ENCODE data around the gene TPP1.

Gene TPP1

GRCh38 chr11:6642957-6643356 is 23.7 kb upstream of the TPP1 start:
- H3K4me3 ChIP-seq (ENCODE audit: low read length) = no peak overlapping the region
- H3K36me3 ChIP-seq (ENCODE audit: control insufficient read depth, insufficient read depth, low read length) = no peaks in the 10 kb centered on the region
- no peaks in the 10 kb centered on the region for H3K27me3 ChIP-seq (ENCODE audit: control insufficient read depth, insufficient read depth, low read length)
- no peak overlapping the region for H3K9ac ChIP-seq (ENCODE audit: low read length)
- peaks cover 19% of the 10 kb centered on the region for H3K4me1 ChIP-seq (ENCODE audit: control insufficient read depth, insufficient read depth, low read length)
- H3K9me3 ChIP-seq (ENCODE audit: control insufficient read depth, low read length) = no peaks in the 10 kb centered on the region

GRCh38 chr11:6640985-6641701 is 21.9 kb upstream of the TPP1 start:
- no peaks in the 10 kb centered on the region for H3K9me3 ChIP-seq (ENCODE audit: control insufficient read depth, low read length)

GRCh38 chr11:6640036-6640984 is 21.1 kb upstream of the TPP1 start:
- no peaks in the 10 kb centered on the region for H3K36me3 ChIP-seq (ENCODE audit: control insufficient read depth, insufficient read depth, low read length)
- H3K9ac ChIP-seq (ENCODE audit: low read length) = no peak overlapping the region
- H3K27me3 ChIP-seq (ENCODE audit: control insufficient read depth, insufficient read depth, low read length) = no peaks in the 10 kb centered on the region
- no peaks in the 10 kb centered on the region for H3K9me3 ChIP-seq (ENCODE audit: control insufficient read depth, low read length)
- peaks cover 19% of the 10 kb centered on the region for H3K4me1 ChIP-seq (ENCODE audit: control insufficient read depth, insufficient read depth, low read length)
- H3K4me3 ChIP-seq (ENCODE audit: low read length) = no peak overlapping the region

More at GRCh38 chr11:6640985-6641701, 21.9 kb upstream of the TPP1 start:
- H3K36me3 ChIP-seq (ENCODE audit: control insufficient read depth, insufficient read depth, low read length) = no peaks in the 10 kb centered on the region
- no peak overlapping the region for H3K9ac ChIP-seq (ENCODE audit: low read length)
- H3K27me3 ChIP-seq (ENCODE audit: control insufficient read depth, insufficient read depth, low read length) = no peaks in the 10 kb centered on the region
- peaks cover 11% of the 10 kb centered on the region for H3K4me1 ChIP-seq (ENCODE audit: control insufficient read depth, insufficient read depth, low read length)
- H3K4me3 ChIP-seq (ENCODE audit: low read length) = no peak overlapping the region

- no peaks in the 10 kb centered on the region for H3K9me3 ChIP-seq (ENCODE audit: control insufficient read depth, low read length)
- no peak overlapping the region for H3K9ac ChIP-seq (ENCODE audit: low read length)
- H3K36me3 ChIP-seq (ENCODE audit: control insufficient read depth, insufficient read depth, low read length) = no peaks in the 10 kb centered on the region
- H3K4me3 ChIP-seq (ENCODE audit: low read length) = no peak overlapping the region
- no peaks in the 10 kb centered on the region for H3K27me3 ChIP-seq (ENCODE audit: control insufficient read depth, insufficient read depth, low read length)
- H3K4me1 ChIP-seq (ENCODE audit: control insufficient read depth, insufficient read depth, low read length) = peaks cover 23% of the 10 kb centered on the region
Measured at GRCh38 chr11:6638429-6638828, 19.2 kb upstream of the TPP1 start.

- H3K27me3 ChIP-seq (ENCODE audit: control insufficient read depth, insufficient read depth, low read length) = no peaks in the 10 kb centered on the region
- no peak overlapping the region for H3K4me3 ChIP-seq (ENCODE audit: low read length)
- H3K9me3 ChIP-seq (ENCODE audit: control insufficient read depth, low read length) = no peaks in the 10 kb centered on the region
- H3K4me1 ChIP-seq (ENCODE audit: control insufficient read depth, insufficient read depth, low read length) = peaks cover 23% of the 10 kb centered on the region
- no peaks in the 10 kb centered on the region for H3K36me3 ChIP-seq (ENCODE audit: control insufficient read depth, insufficient read depth, low read length)
- H3K9ac ChIP-seq (ENCODE audit: low read length) = no peak overlapping the region
Measured at GRCh38 chr11:6637871-6638270, 18.6 kb upstream of the TPP1 start.

GRCh38 chr11:6636480-6636879 is 17.3 kb upstream of the TPP1 start:
- Histone ChIP-seq H3K9me3 (ENCODE audit: control insufficient read depth, low read length) (no peaks in the 10 kb centered on the region), H3K36me3 (ENCODE audit: control insufficient read depth, insufficient read depth, low read length) (no peaks in the 10 kb centered on the region), H3K27me3 (ENCODE audit: control insufficient read depth, insufficient read depth, low read length) (no peaks in the 10 kb centered on the region), H3K9ac (ENCODE audit: low read length) (no peak overlapping the region), H3K4me3 (ENCODE audit: low read length) (no peak overlapping the region), H3K4me1 (ENCODE audit: control insufficient read depth, insufficient read depth, low read length) (peaks cover 23% of the 10 kb centered on the region)

GRCh38 chr11:6635082-6635932 is 16.1 kb upstream of the TPP1 start:
- Histone ChIP-seq H3K9me3 (ENCODE audit: control insufficient read depth, low read length) (no peaks in the 10 kb centered on the region), H3K4me1 (ENCODE audit: control insufficient read depth, insufficient read depth, low read length) (peaks cover 23% of the 10 kb centered on the region), H3K9ac (ENCODE audit: low read length) (peak overlapping the region; percentile 7), H3K36me3 (ENCODE audit: control insufficient read depth, insufficient read depth, low read length) (no peaks in the 10 kb centered on the region), H3K4me3 (ENCODE audit: low read length) (no peak overlapping the region), H3K27me3 (ENCODE audit: control insufficient read depth, insufficient read depth, low read length) (no peaks in the 10 kb centered on the region)

GRCh38 chr11:6634534-6634933 is 15.3 kb upstream of the TPP1 start:
- Histone ChIP-seq H3K27me3 (ENCODE audit: control insufficient read depth, insufficient read depth, low read length) (no peaks in the 10 kb centered on the region), H3K9ac (ENCODE audit: low read length) (no peak overlapping the region), H3K4me1 (ENCODE audit: control insufficient read depth, insufficient read depth, low read length) (peaks cover 23% of the 10 kb centered on the region), H3K9me3 (ENCODE audit: control insufficient read depth, low read length) (no peaks in the 10 kb centered on the region), H3K36me3 (ENCODE audit: control insufficient read depth, insufficient read depth, low read length) (no peaks in the 10 kb centered on the region), H3K4me3 (ENCODE audit: low read length) (no peak overlapping the region)

GRCh38 chr11:6633422-6634408 is 14.5 kb upstream of the TPP1 start:
- Histone ChIP-seq H3K9me3 (ENCODE audit: control insufficient read depth, low read length) (no peaks in the 10 kb centered on the region), H3K4me3 (ENCODE audit: low read length) (no peak overlapping the region), H3K36me3 (ENCODE audit: control insufficient read depth, insufficient read depth, low read length) (no peaks in the 10 kb centered on the region), H3K4me1 (ENCODE audit: control insufficient read depth, insufficient read depth, low read length) (peaks cover 22% of the 10 kb centered on the region), H3K9ac (ENCODE audit: low read length) (no peak overlapping the region), H3K27me3 (ENCODE audit: control insufficient read depth, insufficient read depth, low read length) (no peaks in the 10 kb centered on the region)

- Histone ChIP-seq H3K27me3 (ENCODE audit: control insufficient read depth, insufficient read depth, low read length) (no peaks in the 10 kb centered on the region), H3K4me3 (ENCODE audit: low read length) (no peak overlapping the region), H3K4me1 (ENCODE audit: control insufficient read depth, insufficient read depth, low read length) (peaks cover 11% of the 10 kb centered on the region), H3K36me3 (ENCODE audit: control insufficient read depth, insufficient read depth, low read length) (no peaks in the 10 kb centered on the region), H3K9ac (ENCODE audit: low read length) (no peak overlapping the region), H3K9me3 (ENCODE audit: control insufficient read depth, low read length) (no peaks in the 10 kb centered on the region)
Measured at GRCh38 chr11:6632116-6633073, 13.2 kb upstream of the TPP1 start.
